ENCODE results near the gene IL36B. TPM values are rescaled to one million over a fixed set of nuclear protein-coding genes. Genes with fewer than 3 reads are reported as not detected.

Gene IL36B
- total RNA-seq, result not detected in 2 replicates

DNA sequence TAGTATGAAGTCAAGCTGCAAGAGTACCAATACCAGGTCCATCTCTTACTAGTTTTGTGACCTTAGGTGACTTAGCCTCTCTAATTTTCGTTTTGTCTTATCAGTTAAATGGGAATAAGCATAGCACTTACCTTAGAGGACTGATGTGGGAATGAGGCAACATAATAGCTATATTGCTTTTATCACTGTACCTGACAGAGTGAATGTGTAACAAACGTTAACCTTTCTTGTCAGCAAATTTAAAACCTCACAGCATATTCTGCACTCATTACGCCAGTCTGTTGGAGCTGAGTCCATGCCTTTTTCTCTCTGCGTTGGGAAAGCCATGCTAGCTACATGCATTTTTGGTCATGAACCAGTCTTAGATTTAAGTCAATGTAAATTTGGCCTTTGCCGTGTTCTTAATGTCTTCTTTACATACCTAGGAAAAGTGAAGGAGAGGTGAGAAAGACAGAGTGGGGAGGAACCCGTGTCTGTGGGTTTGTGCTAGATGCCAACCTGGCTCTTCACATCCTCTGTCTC lies at the start of gene IL36B:
IL36B (minus strand) TSS at position 472 of the 522 bp plus-strand sequence.

DNA sequence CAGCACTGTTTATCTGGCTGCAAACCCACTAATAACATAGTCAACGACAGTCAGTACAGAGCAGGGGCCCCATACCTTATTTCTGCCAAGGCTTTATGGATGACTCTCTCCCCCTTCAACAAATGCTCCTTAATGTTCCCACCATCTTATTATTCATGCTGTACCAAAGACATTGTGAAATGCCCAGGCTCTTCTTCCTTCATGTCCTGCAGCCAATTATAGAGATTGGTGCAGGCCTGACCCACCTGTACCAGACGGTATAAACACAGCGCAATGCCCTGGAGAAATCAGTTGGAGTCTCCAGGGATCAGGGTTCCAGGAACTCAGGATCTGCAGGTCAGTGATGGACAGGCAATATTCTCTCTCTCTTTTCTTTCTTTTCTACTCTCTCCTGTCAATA lies 15.0 kb upstream of the IL36B start, which contains the start of gene IL1F10:
IL1F10 (plus strand) TSS at position 290 of the 400 bp plus-strand sequence. CDS start 4,769 bp downstream, outside the sequence.

GRCh38 chr2:113058998-113059960 lies 6.6 kb upstream of the IL36B start, which contains the start of gene IL36RN:
Gene IL36RN (plus strand): TSS chr2:113059198. CDS start chr2:113059439, 241 bp downstream.

GRCh38 chr2:113005030-113005509 lies 47.6 kb downstream of the IL36B start, which contains the start of gene IL36A:
Gene IL36A (plus strand): TSS chr2:113005459. CDS start chr2:113005872, 413 bp downstream.

DNA sequence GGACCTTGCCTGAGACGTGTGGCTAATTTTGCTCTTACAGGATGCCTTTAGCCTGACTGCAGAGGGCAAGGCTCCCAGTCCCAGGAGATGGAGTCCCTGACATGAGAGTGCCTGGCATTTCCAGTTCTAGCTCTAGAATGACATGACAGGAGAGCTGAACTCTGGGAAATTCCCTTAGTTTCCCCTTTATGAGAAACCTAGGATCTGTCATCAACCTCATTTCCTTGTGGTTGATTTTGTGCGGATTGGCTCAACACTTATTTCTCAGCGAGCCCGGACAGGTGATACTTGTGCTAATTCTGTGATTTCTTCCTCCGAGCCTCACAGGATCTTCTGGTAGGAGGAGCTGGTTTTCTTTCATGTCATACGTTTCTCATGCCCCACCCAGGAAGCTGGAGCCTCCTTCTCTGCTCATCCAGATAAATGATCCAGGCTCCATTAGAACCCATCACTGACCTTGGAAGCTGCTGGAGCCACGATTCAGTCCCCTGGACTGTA lies 75.1 kb downstream of the IL36B start, which contains the start of gene IL36G:
IL36G (plus strand) TSS at position 448 of the 498 bp plus-strand sequence. CDS start 633 bp downstream, outside the sequence.

Other genes with a start within 250 kb of the IL36B start
- 26.3 and 54.3 TPM in 2 replicates for gene IL1B, start 216.1 kb downstream of the IL36B start, total RNA-seq
- gene IL37, start 141.7 kb downstream of the IL36B start, total RNA-seq, result not detected in 2 replicates
- gene IL36G, start 74.9 kb downstream of the IL36B start, total RNA-seq, result not detected in 2 replicates
- gene IL36A, start 47.4 kb downstream of the IL36B start, total RNA-seq, result not detected in 2 replicates
- gene IL36RN, start 6.3 kb upstream of the IL36B start, total RNA-seq, result 0.09 TPM in 1 of 2 replicates, not detected in the other
- gene IL1F10, start 15.1 kb upstream of the IL36B start, total RNA-seq, result not detected in 2 replicates
- gene IL1RN, start 74.7 kb upstream of the IL36B start, total RNA-seq, result 0.09 and 0.71 TPM in 2 replicates
- gene PSD4, start 121.1 kb upstream of the IL36B start, total RNA-seq, result 1.1 and 3.4 TPM in 2 replicates
- 0.14 and 0.37 TPM in 2 replicates for gene PAX8, start 226.1 kb upstream of the IL36B start, total RNA-seq